C4-2B (cell line): Measurements from ENCODE around the gene CTNNA2.

Experiments used
- CTCF ChIP-seq: fragments of 450-650 bp; conservative IDR thresholded peaks from 2 replicates; pipeline ENCODE4 v1.5.1; 2017; ENCODE audit warnings: mild to moderate bottlenecking
- ZFX ChIP-seq: fragments of 450-650 bp; IDR thresholded peaks from 2 replicates; pipeline ENCODE4 v1.6.1; 2017

GRCh38 chr2:79630060-79630459 is 117.2 kb downstream of the CTNNA2 start:
- TF ChIP-seq CTCF, result no peak; the same call in 1 of the 2 replicates
- TF ChIP-seq ZFX, result no peak
